Liver (tissue), 3 donors: ENCODE measurements around the gene POLE2.
A peak's percentile ranks its signal among the peaks of the same experiment; 100 is the strongest.
"Not testable (repeated sequence)": the region's sequence is repeated elsewhere in the genome, so short reads cannot be mapped to it uniquely, and the experiment has no call there.

ENCODE experiments used
- ATF3 ChIP-seq: IDR thresholded peaks from 2 replicates; pipeline ENCODE4 v1.6.1; 2016; ENCODE audit warnings: antibody characterized with exemption
- CTCF ChIP-seq: fragments of 150-350 bp; IDR thresholded peaks from 2 replicates; pipeline ENCODE4 v1.5.1; 2017; ENCODE audit warnings: improper control_type of control experiment, low read depth, low read length; ENCODE audit not compliant: missing input control
- EGR1 ChIP-seq, 2 donors: IDR thresholded peaks; 2 replicates each; pipeline ENCODE4 v1.6.1; 2016 to 2018; ENCODE audit warnings: antibody characterized with exemption in 2 of 2, low read depth in 2 of 2
- FOXA1 ChIP-seq: IDR thresholded peaks from 2 replicates; pipeline ENCODE4 v1.6.1; 2016; ENCODE audit warnings: antibody characterized with exemption
- GABPA ChIP-seq, 2 donors: IDR thresholded peaks in 1 of 2; conservative IDR thresholded peaks in 1 of 2; 2 replicates each; pipeline ENCODE4 v1.6.1; 2016; ENCODE audit warnings: antibody characterized with exemption in 2 of 2, mild to moderate bottlenecking in 1 of 2, moderate library complexity in 1 of 2
- MAX ChIP-seq: IDR thresholded peaks from 2 replicates; pipeline ENCODE4 v1.6.1; 2016; ENCODE audit warnings: antibody characterized with exemption
- RAD21 ChIP-seq, 2 donors: IDR thresholded peaks; 2 replicates each; pipeline ENCODE4 v1.6.1; 2016; ENCODE audit warnings: antibody characterized with exemption in 2 of 2, mild to moderate bottlenecking in 2 of 2
- REST ChIP-seq: IDR thresholded peaks from 2 replicates; pipeline ENCODE4 v1.6.1; 2016; ENCODE audit warnings: antibody characterized with exemption, mild to moderate bottlenecking
- TAF1 ChIP-seq: conservative IDR thresholded peaks from 2 replicates; pipeline ENCODE4 v1.6.1; 2016; ENCODE audit warnings: antibody characterized with exemption, mild to moderate bottlenecking
- YY1 ChIP-seq: IDR thresholded peaks from 2 replicates; pipeline ENCODE4 v1.6.1; 2016; ENCODE audit warnings: antibody characterized with exemption, mild to moderate bottlenecking
- donor health status: healthy.
- donor health status: healthy.

- TF ChIP-seq CTCF; TAF1; GABPA (IDR thresholded peaks at IDR 0.05 in 1 of 2, conservative IDR thresholded peaks at IDR 0.05 in 1 of 2); EGR1 (IDR thresholded peaks at IDR 0.05; ENCODE audit: low read depth in 2 of 2); REST; YY1; MAX; ATF3; FOXA1: not testable (repeated sequence)
- peak in 1 of 2 donors; percentile 46 for TF ChIP-seq RAD21 (IDR thresholded peaks at IDR 0.05)
Observed at GRCh38 chr14:49721733-49722435, 33.9 kb upstream of the POLE2 start.
